Measurements from ENCODE around the gene SORBS1.

Gene SORBS1

DNA sequence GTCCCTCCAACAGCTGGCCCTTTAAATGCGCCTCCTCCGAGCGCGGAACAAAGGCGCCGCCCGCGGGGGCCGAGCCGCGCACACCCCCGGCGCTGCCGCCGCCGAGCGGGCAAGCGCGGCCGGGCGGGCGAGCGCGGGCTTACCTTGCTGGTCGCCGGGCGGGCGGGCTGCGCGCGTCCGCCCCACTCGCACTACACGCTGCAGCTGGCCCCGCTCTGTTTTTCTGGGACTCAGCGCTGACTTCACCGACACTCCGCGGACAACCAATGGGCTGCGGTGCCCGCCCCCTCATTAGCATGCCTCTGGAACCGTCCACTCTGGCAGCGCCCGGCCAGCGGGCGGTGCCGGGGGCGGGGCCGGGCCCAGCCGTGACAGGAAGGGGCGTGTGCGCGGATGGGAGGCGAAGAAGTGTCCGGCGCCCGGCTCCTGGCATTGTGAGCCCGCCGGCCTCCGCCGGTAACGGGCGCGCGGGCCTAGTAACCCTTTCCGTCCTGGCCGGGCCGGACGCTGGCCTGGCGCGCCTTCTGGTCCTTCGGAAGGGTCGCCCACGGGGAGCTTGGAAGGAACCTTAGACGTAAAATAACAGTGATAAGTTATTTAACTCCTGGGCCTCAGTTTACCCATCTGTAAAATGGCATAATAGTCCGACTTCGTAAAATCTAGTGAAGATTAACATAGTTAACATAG is at the start of gene SORBS1:
SORBS1 (minus strand) TSS at position 195 of the 687 bp plus-strand sequence. CDS start 120,236 bp downstream, outside the sequence.
- peak; percentile 96 for DNase-seq (ENCODE audit: low spot score)

DNA sequence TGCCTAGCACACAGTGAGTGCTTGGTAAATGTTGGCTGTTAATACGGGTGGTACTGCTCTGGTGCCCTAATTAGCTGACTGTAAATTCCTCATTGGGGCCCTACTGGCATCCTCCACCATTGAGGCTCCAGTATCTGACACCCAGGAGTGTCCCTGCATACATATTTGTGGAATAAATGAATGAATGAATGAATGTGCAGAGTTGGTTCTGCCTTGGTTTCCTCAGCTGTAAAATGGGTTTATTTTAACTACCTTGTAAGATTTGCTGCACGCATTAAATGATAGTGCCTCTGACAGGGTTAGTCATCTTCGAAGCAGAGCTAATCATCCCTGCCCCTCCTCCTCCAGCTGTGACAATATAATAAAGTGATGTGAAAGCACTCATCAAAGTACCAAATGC is 49.6 kb upstream of the SORBS1 start:
- DNase-seq (ENCODE audit: low spot score) = no peak

DNA sequence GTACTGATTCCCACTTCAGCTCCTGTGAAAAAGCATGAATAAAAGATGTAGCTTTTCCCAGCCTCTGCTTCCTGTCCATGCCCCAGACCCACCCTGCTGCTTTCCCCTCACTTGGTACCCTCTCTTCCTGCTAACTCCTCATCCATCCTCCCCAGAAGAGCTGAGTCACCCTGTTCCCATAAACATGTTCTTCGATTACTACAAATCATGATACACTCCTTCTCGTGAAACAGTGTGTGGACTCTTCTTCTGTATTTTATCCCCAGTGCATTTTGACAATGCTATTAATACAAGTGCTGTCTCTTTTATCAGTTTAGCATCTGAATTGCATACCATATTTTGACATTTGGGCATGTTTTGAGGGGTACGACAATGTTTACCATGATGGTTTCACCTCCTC is 45.8 kb upstream of the SORBS1 start:
- no peak for DNase-seq (ENCODE audit: low spot score)

DNA sequence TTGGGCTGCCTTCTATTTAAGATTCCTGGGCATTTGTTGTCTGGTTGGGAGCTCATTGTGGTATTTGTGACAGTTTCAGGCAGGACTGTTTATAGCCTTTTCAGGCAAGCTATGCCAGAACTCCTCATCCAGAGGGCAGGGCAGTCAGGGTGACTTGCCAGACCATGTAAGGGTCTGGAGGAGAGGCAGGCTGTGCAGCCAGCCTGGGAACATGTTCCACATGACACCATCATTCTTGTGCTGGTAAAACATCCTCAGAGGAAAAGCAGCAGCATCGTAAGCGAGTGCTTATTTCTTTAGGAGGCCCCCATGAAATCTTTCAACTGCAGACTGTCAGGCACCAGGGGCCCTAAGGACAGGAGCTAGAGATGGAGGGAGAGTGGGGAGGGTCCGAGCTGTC is 44.0 kb upstream of the SORBS1 start:
- DNase-seq (ENCODE audit: low spot score) = no peak

DNA sequence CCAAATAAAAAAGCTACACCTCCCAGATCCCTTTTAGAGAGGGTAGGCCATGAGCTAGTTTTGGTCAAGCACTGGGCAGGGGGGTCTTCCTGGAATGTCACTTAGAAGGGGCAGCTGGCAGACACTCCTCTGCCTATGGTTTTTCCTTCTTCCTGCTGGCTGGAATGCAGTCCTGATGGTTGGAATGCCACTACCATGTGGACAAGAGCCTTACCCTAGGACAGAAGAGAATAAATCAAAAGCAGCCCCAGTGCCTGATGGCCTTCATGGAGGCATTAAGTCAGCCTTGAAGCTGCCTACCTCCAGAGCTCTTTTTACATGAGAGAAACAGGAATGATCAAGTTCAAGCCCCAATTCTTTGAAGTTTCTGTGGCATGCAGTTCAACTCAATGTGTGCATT is 43.5 kb upstream of the SORBS1 start:
- no peak for DNase-seq (ENCODE audit: low spot score)

DNA sequence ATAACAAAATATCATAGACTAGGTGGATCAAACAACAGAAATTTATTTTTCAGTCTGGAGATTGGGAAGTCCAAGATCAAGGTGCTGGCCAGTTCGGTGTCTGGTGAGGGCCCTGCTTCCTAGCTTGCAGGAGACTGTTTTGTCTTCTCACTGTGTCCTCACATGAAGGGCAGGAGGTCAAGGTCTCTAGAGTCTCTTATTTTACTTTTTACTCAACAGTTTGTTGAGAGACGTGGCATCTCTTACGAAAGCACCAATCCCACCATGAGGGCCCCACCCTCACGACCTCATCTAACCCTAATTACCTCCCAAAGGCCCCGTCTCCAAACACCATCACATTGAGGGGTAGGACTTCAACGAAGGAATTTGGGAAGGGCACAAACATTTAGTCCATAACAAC is 41.2 kb upstream of the SORBS1 start:
- no peak for DNase-seq (ENCODE audit: low spot score)

DNA sequence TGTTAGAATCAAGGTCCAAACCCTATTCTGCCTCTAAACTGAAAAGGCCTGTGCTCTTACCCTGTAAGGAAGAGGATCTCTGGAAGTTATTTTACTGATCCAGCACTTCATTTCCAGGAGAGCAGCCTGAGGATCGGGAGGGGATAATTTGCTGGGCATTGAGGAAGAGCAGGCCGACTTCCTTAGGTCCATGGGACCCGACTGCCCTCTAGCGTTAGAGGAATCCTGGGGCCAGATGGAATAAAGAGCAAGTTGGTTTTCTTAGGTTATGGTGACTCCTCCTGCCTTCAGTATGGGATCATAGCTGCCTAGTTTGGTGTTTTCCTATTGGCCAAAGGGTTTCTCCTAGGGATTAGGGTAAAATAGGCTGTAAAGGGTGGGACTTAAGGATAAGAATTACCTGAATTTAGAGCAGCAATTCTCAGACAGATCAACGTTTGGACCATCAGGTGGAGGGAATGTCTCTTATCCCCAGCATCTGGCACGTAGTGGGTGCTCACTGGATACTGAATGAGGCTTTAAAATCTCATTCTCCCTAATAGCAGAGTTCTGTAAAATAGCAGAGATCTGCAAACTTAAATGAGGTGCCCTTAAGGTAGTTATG is 40.0 kb upstream of the SORBS1 start:
- peak; percentile 57 for DNase-seq (ENCODE audit: low spot score)

DNA sequence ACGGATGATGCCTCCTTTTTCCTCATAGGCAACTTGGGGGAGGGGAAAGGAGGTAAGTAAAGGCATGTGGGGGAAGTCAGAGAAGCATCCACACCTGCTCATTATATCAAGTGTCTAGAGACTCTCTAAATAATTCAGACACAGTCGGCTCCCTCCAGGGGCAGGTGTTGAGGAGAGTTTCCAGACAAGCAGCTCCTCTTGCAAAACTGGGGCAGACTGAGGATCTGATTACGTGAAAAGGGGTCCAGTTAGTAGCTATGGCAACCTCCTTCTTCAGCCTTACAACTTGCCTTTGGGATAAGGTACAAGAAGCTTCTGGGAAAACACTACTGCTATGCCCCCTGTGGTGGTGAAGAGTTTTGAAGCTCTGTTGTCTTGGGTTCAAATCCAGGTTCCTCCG is 39.0 kb upstream of the SORBS1 start:
- no peak for DNase-seq (ENCODE audit: low spot score)

DNA sequence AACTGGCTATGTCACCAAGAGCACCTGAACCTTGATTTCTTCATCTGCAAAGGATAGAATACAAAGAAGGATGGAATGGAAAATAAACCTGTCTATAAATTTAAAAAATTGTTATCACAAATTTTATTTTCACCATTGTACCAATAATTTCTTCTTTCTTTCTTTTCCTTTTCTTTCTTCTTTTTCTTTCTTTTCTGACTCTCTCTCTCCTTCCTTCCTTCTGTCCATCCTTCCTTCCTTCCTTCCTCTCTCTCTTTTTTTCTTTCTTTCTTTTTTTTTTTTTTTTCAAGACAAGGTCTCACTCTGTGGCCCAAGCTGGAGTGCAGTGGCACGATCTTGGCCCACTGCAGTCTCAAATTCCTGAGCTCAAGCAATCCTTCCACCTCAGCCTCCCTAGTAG is 36.6 kb upstream of the SORBS1 start:
- no peak for DNase-seq (ENCODE audit: low spot score)

DNA sequence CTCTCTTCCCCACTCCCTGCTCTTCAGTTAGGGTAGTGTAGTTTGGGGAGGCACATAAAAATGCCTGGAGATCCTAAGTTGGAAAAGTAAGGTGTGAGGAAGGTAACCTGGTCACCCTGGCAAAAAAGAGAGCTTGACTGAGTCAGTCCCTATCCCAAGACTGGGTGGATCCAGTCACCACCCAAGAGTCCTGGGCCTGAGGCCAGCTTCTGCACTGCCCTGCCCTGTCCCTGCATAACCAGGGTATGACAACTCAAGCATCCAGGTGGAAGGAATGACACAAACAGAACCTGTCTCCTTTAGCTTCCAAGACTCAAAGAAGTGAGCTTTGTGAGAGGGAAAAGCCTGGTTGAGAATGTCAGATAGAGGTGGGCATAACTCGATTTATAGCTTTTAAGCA is 26.9 kb upstream of the SORBS1 start:
- DNase-seq (ENCODE audit: low spot score) = no peak

DNA sequence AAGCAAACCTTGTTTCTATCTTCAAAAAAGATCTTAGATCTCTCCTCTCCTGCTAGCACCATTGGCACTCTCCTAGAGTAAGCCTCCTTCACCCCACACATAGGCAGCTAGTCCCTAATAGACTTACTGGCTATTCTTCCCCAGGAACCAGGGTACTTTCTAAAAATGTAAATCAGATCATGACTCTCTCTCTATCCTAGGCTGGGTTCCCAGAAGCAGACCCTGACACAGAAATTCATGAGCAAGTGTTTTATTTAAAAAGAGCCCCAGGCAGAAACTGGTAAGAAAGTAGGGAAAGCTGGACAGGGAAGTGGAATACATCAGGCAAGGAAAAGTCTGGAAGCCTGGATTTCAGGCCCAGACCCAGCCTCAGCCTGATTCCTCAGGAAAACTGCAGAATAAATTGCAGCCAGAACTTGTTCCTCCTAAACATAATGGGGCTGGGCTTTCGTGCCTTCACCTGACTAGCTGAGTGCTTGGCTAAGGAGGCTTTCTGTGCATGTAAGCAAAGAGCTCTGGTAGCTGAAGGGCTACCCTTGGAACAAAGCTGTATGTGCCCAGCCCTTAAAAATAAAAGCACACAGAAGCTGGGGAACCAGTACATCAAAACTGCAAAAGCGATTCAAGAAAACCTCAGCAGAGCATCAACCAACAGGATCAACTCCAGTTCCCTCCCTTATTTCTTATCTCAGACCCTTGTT is 18.8 kb upstream of the SORBS1 start:
- DNase-seq (ENCODE audit: low spot score) = no peak

DNA sequence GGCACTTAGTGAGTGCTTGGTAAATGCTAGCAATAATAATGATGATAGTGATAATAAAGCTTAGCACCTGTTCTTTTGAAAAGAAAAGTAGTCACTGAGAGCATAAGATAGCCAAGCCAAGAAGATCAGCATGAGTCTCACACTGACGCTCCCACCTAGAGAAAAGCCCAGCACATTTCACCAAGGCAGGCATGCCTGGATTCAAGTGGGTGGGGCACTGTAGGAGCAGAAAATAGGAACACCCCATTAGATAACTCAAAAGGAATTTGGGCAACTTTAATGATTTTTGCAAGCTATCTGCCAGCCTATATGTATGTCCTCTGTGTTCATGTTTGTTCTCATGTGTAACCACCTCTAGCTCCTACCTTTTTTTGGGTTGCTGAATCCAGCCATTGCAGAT is 18.1 kb upstream of the SORBS1 start:
- DNase-seq (ENCODE audit: low spot score) = no peak

DNA sequence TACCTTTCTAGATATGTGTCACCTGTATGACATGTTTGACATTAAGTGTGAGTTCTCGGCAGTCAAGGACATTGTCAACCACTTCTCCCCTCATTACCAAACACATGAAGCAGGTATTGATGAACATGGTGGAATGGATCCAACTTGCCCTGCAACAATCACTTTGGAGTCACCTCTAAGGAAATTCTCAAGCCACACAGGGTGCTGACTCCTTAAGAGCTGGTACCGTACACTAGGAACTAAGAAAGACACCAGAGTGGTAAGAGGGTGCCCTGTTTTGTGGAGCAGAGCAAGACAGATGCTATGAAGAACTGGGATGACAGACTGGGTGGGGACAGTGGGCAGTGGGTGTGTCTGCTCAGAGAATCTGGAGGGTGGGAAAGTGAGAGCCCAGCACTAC is 17.4 kb upstream of the SORBS1 start:
- DNase-seq (ENCODE audit: low spot score) = no peak

DNA sequence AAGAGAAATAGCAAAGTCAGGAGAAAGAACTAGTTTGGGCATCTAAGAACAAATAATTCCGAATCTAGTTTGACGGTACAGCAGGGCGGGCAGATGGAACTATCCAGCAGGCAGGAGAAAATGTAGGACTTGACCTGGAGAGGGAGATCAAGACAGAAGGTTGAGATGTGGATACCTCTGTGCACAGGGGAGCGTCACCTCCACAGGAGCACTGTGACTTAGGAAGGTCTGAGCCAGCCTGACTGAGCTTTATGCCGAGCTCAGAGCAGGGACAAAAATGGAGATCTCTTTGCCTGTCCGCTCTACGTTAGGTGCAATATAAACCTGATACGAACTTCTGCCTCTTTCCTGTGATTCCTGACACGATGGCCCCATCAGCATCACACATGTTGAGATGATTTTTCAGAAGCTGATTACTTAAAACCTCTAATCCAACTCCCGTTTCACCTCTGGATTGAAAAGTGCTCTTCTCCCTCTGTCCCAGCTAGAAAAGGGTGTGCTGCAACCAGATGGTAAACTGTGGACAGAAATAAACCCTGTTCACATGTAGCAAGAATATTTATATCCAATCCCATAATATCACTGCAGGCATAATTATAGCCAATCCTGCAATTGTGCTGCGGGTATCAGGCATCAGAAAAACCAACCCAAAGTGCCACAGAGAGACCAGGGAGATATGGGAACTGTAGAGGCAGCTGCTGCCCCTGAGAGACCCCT is 13.6 kb upstream of the SORBS1 start:
- no peak for DNase-seq (ENCODE audit: low spot score)

DNA sequence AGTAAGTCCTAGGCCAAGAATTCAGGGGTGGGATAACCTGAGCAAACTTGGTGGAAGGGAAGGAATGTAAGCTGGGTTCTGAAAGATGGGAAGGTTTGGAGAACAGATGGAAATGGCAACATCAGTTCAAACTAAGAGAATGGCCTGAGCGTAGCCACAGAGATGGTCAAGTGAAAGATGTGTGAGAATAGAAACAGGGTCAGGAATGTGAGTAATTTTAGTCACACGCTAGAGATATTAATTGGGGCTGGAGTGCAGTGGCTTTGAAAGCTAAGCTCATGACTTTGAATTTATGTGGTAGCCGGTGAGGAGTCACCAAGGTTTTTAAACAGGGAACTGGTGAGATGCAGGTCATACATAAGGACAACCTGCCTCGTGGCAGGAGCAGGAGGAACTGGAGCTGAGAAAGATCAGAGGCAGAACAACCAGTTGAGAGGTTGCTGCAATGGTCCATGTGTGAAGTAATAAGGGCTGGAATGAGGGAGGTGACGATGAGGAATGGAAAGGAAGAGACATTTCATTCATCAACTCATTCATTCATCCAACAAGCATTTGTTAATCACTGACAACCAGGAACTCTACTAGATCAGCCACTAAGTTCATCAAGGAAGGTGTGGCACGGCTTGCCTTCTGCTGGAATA is 12.9 kb upstream of the SORBS1 start:
- DNase-seq (ENCODE audit: low spot score) = no peak

DNA sequence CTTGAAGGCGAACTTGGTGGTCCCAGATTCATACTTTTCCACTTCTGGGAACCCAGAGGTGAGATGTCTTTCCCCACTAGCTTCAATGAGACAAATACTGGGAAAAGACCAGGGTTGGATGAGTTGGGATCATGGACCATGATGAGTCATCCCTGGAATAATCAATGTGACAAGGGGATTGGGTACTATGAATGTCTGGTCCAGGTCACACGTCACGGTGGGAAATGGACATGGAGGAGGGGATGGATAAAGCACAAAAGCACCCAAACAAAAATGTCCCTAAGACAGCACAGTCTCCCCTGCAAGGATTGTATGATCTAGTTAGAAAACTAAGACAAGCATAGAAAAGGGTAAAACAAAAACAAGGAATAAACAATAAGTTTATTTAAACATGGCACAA is 12.4 kb upstream of the SORBS1 start:
- DNase-seq (ENCODE audit: low spot score) = no peak

DNA sequence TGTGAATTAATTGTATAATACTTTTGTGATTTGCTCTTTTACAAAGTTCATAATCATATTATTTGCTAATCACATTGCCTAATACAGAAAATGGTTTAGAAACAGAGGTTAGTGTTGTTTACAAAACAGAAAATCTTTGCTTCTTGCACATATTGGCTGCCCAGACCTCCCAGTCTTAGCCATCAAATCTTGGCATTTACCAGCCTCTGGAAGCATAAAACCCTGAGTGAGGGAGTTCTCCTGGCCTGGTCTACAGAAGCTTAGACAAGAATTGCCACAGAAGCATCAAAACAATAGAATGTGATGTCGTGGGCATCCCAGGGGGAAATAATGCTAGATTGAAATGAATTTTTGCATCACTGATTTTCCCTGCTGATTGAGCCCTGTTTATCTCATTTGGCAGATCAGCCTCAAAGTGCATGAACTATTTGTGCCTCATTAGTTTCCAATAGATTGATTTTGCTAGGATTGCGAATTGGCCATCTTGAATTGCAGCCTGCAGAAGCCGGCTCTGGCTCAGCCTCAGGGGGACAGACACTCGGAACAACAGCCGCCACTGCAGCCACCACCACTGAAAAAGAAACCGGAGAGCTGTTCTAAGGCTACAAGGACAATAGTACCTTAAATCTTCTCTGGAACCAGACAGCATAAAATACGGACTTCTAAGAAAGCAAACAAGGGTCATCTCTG is 11.1 kb upstream of the SORBS1 start:
- no peak for DNase-seq (ENCODE audit: low spot score)

DNA sequence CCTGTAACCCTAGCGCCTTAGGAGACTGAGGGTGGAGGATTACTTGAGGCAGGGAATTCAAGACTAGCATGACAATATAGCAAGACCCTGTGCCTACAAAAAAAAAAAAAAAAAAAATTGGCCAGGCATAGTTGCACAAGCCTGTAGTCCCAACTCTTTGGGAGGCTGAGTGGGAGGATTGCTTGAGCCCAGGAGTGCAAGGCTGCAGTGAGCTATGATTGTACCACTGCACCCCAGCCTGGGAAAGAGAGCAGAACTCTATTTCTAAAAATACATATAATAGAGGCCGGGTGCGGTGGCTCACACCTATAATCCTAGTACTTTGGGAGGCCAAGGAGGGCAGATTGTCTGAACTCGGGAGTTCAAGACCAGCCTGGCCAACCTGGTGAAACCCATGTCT is 10.2 kb upstream of the SORBS1 start:
- no peak for DNase-seq (ENCODE audit: low spot score)

DNA sequence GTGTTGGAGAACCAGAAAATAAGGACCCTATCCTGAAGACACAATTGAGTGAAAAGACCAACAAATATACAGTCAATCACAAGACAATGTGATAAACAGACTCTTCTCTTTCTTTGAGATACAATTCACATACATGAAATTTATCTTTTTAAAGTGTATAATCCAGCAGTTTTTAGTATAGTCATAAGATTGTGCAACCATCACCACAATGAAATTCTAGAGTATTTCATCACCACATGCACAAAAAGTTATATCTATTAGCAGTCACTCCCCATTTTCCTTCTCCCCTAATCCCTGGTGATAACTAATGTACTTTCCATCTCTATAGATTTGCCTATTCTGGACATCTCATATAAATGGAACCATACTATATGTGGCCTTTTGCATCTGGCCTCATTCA is 8.2 kb upstream of the SORBS1 start:
- no peak for DNase-seq (ENCODE audit: low spot score)

DNA sequence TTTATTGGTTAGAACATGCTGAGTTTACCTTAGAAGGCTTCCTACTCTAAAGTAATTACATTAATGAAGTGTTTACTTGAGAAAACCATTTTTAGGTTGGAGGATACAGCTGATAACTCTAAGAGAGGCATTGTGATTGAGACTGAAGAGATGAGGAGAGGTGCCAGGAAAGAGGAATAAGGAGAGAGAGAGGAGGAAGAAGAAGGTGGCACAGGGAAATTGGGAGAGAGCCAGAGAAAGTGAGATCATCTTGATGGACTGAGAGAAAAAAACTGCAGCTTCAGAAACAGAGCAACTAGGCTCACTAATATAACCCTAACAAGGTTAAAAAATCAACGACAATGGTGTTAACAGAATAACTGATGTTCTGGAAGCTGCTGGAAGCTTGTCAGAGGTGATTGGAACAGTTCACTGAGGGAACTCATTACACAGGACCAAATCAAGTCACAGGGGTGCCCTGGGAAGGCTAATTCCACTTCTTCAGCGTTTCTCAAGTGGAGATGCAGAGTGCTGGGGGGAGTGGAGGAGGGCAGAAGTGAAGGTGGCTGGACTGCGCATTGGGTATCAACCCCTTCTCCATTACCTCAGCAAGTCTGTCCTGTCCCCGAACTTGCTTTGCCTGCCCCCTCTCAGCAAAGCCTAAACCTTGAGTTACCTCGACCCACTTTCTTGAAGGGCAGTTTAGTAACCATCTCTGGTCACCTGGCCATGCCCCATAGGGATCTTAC is 6.9 kb upstream of the SORBS1 start:
- DNase-seq (ENCODE audit: low spot score) = no peak

DNA sequence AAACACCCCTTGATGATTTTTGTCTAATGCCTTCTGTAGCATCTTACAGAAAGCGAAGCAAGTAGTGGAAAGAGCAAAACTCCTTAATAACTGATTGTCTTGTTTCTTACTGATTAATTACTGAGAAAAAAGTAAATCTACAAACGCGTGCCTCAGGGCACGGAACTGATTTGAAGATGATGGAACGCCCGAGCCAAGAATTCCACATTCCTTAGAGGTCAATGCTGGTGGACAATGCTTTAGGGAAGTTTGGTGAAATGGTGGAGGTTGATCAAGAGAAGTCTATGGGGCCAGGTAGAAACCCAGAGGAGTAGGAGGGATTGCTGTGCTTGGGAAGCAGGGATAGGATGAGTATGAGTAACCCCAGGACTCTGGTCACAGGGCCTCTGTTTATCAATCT is 5.0 kb upstream of the SORBS1 start:
- no peak for DNase-seq (ENCODE audit: low spot score)
